Esophagus squamous epithelium (tissue), 4 donors: ENCODE results near the gene PLPP4.

Source experiments
- CTCF ChIP-seq, 6 experiments: fragments of 450-650 bp in 4 of 6; fragments of 200-600 bp in 2 of 6; sonication (generic) in 2 of 6; IDR thresholded peaks; one replicate each; pipeline ENCODE4 v1.5.1; 2016 to 2019; ENCODE audit warnings: antibody characterized with exemption in 6 of 6, mild to moderate bottlenecking in 4 of 6, moderate library complexity in 4 of 6
- POLR2A ChIP-seq, 4 donors: fragments of 450-650 bp; IDR thresholded peaks; one replicate each; pipeline ENCODE4 v1.6.1; 2017; ENCODE audit warnings: antibody characterized with exemption in 4 of 4, mild to moderate bottlenecking in 4 of 4, moderate library complexity in 3 of 4

GRCh38 chr10:120613180-120613579 lies 156.2 kb downstream of the PLPP4 start:
- TF ChIP-seq CTCF (IDR thresholded peaks at IDR 0.05) (no peak), POLR2A (IDR thresholded peaks at IDR 0.05) (no peak)
